RKO (cell line): ENCODE data around the gene PLXNA4.

Experiments used
- DNase-seq: peaks from one replicate; pipeline ENCODE4 v3.0.0-alpha.2; 2016; ENCODE audit warnings: low spot score

PLXNA4 gene

DNA sequence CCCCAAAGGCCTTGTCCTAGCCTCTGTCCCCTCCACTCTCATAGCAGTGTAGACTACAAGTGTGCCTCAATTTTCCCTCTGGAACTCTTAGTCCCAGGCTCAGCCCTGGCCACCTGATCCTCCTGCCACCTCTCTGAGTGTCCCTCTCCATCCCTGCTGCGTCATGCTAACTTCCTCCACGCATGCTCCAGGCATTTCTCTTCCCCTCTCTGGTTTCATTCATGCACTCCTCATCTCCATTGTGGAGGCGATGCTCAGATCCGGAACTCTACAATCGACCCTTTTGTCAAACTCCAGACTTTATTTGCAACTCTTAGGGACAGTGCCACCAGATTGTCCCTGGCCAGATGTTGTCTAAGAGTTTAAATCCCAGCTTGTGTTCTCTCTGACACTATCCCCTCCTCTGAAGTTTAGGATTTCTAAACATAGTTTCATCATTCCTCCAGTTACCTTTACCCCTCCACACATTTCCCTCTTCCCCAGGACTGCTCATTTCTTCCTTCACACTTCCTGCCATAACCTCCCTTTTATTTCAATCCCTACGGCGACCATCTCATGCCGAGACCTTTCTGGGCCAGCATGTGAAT, 492.6 kb downstream of the PLXNA4 start:
- DNase-seq, result no peak

DNA sequence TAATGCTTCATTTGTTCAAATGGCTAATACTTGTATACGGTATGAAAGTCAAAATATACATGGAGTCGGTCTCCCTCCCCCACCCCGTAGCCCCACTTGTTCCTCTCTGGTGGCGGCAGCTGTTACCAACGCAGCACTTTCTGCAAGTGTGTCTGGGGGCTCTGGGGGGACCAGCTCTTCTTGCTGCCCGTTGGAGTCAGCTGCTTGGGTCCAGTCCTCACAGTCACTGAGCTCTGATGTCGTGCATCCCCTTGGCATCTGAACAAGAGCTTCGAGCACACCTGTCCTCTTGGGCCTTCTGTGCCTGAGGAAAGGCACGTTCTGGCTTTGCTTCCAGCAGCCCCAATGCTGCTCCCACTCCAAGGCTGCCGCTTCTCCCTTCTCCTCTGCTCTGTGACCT, 493.1 kb downstream of the PLXNA4 start:
- no peak for DNase-seq

DNA sequence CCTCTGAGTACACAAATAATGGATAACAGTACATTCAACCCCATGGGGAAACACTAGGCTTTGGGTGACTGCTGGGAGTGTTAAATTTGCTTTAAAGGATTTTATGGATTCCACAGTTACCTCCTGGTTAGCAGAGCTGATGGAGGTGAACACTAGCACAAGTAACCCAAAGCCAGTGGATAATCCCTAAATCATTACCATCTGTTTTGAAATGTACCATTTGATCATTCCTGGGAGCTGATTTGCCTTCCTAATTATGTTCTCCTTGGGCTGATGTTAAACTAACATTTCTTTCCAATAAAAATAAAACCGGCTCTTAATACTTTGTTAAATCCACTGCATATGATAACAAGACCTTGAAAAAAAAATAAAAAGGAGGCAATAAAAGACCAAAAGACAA, 493.9 kb downstream of the PLXNA4 start:
- DNase-seq, result no peak

DNA sequence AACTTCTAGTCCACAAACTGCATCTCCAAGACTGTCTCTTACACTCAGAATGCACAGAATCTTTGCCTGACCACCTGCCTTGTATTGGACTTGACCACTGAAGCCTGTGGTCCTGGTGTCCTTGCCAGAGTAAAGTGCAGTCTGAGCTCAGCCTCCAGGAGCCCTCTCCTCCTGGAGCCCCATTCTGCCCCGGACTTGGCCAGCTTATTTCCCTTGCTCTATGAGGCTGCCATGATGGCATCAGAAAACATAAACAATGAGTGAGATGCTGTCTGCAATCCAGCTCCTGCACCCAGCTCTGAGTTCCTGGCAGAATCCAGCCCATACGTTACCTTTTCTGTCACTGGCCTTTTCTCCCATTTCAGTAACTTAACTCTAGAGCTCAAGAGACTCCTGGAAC, 494.6 kb downstream of the PLXNA4 start:
- no peak for DNase-seq

DNA sequence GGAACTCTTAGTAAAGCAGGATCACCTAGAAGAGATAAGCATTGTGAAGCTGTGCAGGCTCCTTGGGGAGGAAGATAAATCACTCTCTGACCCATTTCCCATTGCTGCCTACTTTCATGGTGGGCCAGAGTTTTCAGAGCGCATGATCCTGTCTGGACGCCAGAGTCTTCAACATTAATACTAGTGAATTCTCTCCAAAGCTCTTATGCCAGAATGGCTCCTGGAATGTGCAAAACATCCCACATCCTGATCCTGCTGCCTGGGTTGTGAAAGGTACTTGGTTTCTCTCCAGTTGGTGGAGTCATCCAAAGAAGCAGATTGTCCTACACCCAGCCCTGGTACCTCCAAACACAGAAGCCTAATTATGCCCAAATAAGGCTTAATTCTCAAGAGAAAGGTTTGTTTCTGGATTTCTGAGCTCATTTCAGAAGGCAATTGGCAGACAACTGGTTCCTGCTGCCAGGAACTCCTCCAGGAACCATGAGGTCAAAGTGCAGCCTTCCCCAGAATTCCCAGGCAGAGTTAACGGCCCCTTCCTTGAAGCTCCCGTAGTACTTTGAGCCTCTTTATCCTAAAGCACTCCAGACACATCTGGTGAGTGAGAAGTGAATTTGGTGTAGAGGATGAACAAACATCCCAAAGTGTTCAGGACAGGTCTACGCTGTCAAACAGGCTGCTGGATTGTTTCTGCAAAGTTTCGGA, 495.2 kb downstream of the PLXNA4 start:
- DNase-seq, result no peak

DNA sequence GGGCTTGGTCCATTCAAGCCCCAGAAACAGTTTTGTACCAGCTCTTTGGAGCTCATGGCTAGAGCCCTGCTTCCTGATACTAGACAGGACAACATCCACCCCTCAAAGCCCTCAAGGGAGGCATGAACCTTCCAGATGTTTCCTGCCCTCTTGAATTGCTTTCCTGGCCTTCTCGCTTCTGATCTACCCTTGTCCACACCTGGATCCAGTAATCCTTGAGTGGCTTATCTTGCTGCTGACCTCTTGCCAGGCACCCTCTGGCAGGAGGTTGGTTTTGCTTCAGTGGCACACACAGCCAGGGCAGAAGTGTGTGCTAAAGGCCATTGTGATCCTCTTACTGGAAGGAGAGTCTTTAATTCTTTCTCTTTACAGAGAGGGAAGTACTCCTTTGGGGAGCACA, 495.8 kb downstream of the PLXNA4 start:
- no peak for DNase-seq

DNA sequence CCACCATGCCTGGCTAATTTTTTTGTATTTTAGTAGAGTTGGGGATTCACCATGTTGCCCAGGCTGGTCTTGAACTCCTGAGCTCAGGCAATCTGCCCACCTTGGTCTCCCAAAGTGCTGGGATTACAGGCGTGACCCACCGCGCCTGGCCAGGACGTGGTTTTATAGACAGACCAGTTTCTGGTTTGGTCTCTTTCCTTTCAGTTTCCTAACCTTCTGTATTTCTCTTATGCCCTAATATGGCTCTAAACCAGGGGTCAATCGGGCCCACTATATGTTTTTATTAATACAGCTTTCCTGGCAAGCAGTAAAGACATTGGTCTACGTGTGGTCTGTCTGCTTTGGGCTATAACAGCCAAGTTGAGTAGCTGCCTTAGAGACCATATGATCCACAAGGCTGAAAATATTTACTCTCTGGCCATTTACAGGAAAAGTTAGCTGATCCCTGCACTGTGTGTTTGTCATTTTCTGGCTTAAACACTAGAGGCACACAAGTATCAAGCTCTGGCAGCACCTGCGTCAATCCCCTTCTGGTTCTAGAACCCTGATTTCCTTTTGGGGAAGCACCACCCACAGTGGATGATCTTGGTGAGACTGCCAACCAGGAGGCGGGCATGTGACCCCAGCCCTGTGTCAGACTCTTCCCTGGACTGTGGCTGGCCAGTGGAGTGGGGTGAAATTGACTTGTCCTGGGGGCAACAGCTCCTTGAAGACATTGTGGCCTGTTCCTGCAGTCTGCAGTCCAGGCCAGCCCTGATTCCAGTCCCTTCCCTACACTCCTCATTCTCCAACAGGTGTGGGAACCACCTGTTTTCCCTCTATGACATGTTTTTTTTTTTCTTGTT, 497.2 kb downstream of the PLXNA4 start:
- DNase-seq, result peak; percentile 14

DNA sequence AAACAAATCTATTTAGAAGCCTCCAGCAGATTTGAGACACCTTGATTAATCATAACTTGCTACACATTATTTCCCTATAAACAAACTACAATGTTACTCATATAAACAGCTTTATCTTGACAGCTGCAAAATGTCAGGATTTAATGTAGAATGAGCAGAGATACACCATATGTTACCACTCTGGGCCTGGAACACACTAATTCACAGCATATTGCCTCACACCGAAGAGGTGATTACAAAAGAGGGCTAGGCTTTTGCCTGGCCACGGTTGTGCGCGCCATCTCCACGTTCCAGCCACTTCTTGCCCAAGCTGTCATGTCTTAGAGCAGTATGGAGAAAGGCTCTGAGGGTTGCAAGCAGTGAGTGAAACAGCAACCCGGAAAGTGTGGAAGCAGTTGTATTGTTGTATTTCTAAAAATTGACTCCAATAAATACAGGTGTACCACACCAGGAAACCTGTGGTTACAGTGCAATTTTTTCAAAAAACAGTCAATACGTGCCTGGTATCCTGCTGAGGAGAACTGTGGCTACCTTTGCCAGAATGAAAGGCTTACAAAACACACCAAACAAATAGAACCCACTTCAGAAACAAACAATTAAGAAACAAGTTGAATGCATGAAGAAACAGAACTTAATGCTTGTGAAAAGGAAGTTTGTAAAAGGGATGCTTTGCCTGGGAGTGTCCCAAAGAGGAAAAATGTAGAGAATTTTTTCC, 498.1 kb downstream of the PLXNA4 start:
- no peak for DNase-seq

DNA sequence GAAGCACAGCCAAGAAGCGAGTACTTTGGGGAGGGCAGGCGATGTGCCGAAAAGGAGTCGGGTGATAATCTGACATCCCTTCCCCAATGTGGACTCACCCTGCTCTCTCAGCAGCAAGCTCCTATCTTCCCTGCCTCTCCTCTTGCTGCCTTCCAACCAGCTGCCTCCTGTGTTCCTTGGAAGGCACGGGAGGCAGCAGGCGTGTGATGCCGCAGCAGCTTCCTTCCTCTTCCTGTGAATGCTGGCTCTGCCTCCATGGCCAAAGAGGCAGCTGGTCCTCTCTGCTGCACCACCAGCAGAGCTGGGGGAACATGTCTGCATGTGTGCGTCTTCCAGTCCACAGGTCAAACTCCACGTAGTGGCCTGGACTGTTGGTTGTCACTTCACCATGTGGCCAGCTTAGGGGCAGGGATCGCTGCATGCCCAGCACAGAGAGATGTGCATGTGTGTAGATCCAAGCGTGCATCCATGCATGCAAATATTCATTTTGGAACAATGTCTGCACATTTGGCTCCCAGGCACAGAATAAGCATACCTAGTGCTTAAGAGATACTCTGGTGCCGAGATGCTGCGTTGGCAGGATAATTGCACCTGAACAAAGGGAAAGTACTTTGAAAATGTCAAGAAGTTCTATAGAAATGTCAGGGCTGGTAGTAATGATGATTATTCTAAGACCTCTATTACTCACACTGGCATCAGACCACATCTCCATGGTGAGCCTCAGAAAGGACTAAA, 499.8 kb downstream of the PLXNA4 start:
- no peak for DNase-seq

DNA sequence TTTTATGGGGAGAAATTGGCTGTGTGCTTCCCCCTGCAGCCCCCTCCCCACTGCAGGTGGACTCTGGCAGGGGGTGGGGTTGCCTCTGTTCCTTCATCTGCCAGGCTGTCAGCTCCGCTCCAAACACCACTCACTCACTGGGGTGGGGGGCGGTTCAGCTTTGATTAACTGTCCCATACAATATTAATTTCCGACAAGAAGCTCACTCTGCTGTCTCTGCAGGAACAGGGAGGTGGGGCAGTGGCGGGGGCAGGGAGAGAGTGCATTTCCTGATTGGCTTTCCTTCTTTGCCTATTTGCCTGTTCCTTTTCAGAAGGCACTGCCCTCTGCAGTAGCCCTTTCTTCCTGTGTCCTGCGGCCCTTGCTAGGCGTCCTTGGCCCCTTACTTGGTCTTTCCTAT, 500.8 kb downstream of the PLXNA4 start:
- no peak for DNase-seq

DNA sequence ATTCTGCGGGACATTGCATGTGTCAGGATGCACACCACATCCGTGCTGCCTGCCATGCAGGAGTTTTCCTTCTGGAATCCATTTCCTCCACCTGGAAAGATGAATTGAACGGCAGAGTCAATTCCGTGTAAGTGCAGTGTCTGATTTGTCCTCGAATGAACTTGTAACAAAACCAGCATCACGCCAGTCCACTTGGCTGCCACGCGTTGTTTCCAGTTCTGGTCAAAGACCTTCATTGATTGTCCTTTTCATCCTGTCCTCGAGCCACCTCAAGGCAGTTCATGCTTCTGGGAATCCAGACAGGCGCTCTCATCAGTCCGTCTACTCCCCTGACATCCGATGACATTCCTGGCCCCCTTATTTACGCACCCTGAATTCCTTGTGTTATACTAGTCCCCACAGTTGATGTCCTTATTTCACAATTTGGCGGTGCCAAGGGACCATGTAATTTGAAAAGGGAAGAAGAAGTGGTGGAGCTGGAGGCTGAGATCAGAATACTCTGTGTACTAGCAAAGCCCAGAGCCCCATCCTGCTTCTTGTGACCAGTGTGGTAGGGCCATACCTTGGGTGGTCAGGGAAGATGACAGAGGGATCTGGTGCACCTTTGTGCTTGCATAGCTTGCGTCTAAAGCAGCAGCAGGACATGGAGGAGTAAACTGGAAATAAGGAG, 502.2 kb downstream of the PLXNA4 start:
- DNase-seq, result no peak
